Activated CD4-positive, alpha-beta T cell treated with anti-CD3 and anti-CD28 coated beads, Interleukin-2, amount 50 U/mL, for 24 hours (primary cell): ENCODE data around the gene ZNF710.
"Not testable (repeated sequence)": the region's sequence is repeated elsewhere in the genome, so short reads cannot be mapped to it uniquely, and the experiment has no call there.

Experiments
- DNase-seq, 2 donors: peaks; one replicate each; pipeline ENCODE4 v3.0.0-alpha.2; 2020; ENCODE audit warnings: low read depth in 1 of 2, low spot score in 1 of 2

ZNF710 gene

GRCh38 chr15:90001062-90001682 is at the start of gene ZNF710:
Gene ZNF710, plus strand, starts transcription at chr15:90001324. Its CDS starts 65,814 bp downstream, at chr15:90067138.
- no peak for DNase-seq

- no peak for DNase-seq
Observed at GRCh38 chr15:89954541-89954940, 46.6 kb upstream of the ZNF710 start.

GRCh38 chr15:89955449-89955998 is 45.6 kb upstream of the ZNF710 start:
- DNase-seq = not testable (repeated sequence)

GRCh38 chr15:89958107-89958805 is 42.9 kb upstream of the ZNF710 start:
- DNase-seq = no peak

- DNase-seq = no peak
Observed at GRCh38 chr15:89963301-89964231, 37.6 kb upstream of the ZNF710 start.

GRCh38 chr15:89964232-89964954 is 36.7 kb upstream of the ZNF710 start:
- no peak for DNase-seq

GRCh38 chr15:89967881-89968280 is 33.2 kb upstream of the ZNF710 start:
- no peak for DNase-seq

GRCh38 chr15:89971592-89971997 is 29.5 kb upstream of the ZNF710 start:
- peak in 1 of 2 donors; percentile 5 for DNase-seq

GRCh38 chr15:89972085-89972484 is 29.0 kb upstream of the ZNF710 start:
- DNase-seq = no peak

GRCh38 chr15:89975482-89976245 is 25.5 kb upstream of the ZNF710 start:
- no peak for DNase-seq

GRCh38 chr15:89976246-89976600 is 24.9 kb upstream of the ZNF710 start:
- no peak for DNase-seq

- not testable (repeated sequence) for DNase-seq
Observed at GRCh38 chr15:89977836-89978235, 23.3 kb upstream of the ZNF710 start.

GRCh38 chr15:89978914-89979313 is 22.2 kb upstream of the ZNF710 start:
- no peak for DNase-seq

- DNase-seq = no peak
Observed at GRCh38 chr15:89980896-89981295, 20.2 kb upstream of the ZNF710 start.

- DNase-seq = no peak
Observed at GRCh38 chr15:89982315-89983055, 18.6 kb upstream of the ZNF710 start.

- DNase-seq = no peak
Observed at GRCh38 chr15:89984001-89984400, 17.1 kb upstream of the ZNF710 start.

- DNase-seq = no peak
Observed at GRCh38 chr15:89984421-89985010, 16.6 kb upstream of the ZNF710 start.

- DNase-seq = no peak
Observed at GRCh38 chr15:89985111-89985510, 16.0 kb upstream of the ZNF710 start.

- no peak for DNase-seq
Observed at GRCh38 chr15:89991312-89991711, 9.8 kb upstream of the ZNF710 start.
